Measurements from ENCODE around the gene C17orf67.
A peak's percentile ranks its signal among the peaks of the same experiment; 100 is the strongest.

The C17orf67 gene

GRCh38 chr17:56833057-56833808 is 487 bp downstream of the C17orf67 start:
- peak; percentile 58 for TF ChIP-seq ZFX (IDR thresholded peaks at IDR 0.05)
- no peak for TF ChIP-seq CTCF (conservative IDR thresholded peaks at IDR 0.05)
- peak overlapping the region; percentile 95 for H3K27ac ChIP-seq

GRCh38 chr17:56832446-56832845 is 1.3 kb downstream of the C17orf67 start:
- H3K27ac ChIP-seq: no peak overlapping the region
- no peak for TF ChIP-seq ZFX (IDR thresholded peaks at IDR 0.05)
- TF ChIP-seq CTCF (conservative IDR thresholded peaks at IDR 0.05): no peak

- TF ChIP-seq CTCF (conservative IDR thresholded peaks at IDR 0.05) (no peak), ZFX (IDR thresholded peaks at IDR 0.05) (no peak)
- no peak overlapping the region for H3K27ac ChIP-seq
Observed at GRCh38 chr17:56831369-56832095, 2.2 kb downstream of the C17orf67 start.

GRCh38 chr17:56830726-56831368 is 2.9 kb downstream of the C17orf67 start:
- H3K27ac ChIP-seq: no peak overlapping the region
- TF ChIP-seq CTCF (conservative IDR thresholded peaks at IDR 0.05): no peak
- no peak for TF ChIP-seq ZFX (IDR thresholded peaks at IDR 0.05)

- no peak overlapping the region for H3K27ac ChIP-seq
- no peak for TF ChIP-seq ZFX (IDR thresholded peaks at IDR 0.05)
- TF ChIP-seq CTCF (conservative IDR thresholded peaks at IDR 0.05): no peak
Observed at GRCh38 chr17:56826611-56827414, 6.9 kb downstream of the C17orf67 start.

GRCh38 chr17:56824503-56824902 is 9.2 kb downstream of the C17orf67 start:
- H3K27ac ChIP-seq: no peak overlapping the region
- TF ChIP-seq ZFX (IDR thresholded peaks at IDR 0.05): no peak
- no peak for TF ChIP-seq CTCF (conservative IDR thresholded peaks at IDR 0.05)
